Dedifferentiated amniotic fluid mesenchymal stem cell (primary cell): Measurements from ENCODE around the gene MLN.

Experiments used
- DNase-seq: peaks from one replicate; pipeline ENCODE4 v3.0.0-alpha.2; 2016; ENCODE audit errors: extremely low spot score

MLN gene

GRCh38 chr6:33788694-33789549, 14.9 kb downstream of the MLN start, which contains the start of gene LEMD2:
LEMD2 (minus strand) TSS chr6:33789130; CDS start chr6:33789116, 14 bp downstream.
- peak; percentile 91 for DNase-seq

GRCh38 chr6:33787954-33788693, 15.7 kb downstream of the MLN start:
- DNase-seq = peak; percentile 25

GRCh38 chr6:33787346-33787953, 16.4 kb downstream of the MLN start:
- no peak for DNase-seq

- DNase-seq = no peak
Observed at GRCh38 chr6:33786736-33787135, 17.1 kb downstream of the MLN start.

GRCh38 chr6:33785778-33786177, 18.0 kb downstream of the MLN start:
- peak; percentile 28 for DNase-seq

GRCh38 chr6:33784787-33785186, 19.0 kb downstream of the MLN start:
- DNase-seq = no peak

GRCh38 chr6:33783781-33784520, 19.9 kb downstream of the MLN start:
- DNase-seq = no peak

- no peak for DNase-seq
Observed at GRCh38 chr6:33782561-33782960, 21.2 kb downstream of the MLN start.

- no peak for DNase-seq
Observed at GRCh38 chr6:33781131-33781975, 22.4 kb downstream of the MLN start.

GRCh38 chr6:33779895-33780294, 23.9 kb downstream of the MLN start:
- DNase-seq = no peak

GRCh38 chr6:33779290-33779689, 24.5 kb downstream of the MLN start:
- no peak for DNase-seq

GRCh38 chr6:33778444-33779121, 25.2 kb downstream of the MLN start:
- no peak for DNase-seq

- DNase-seq = no peak
Observed at GRCh38 chr6:33777398-33778388, 26.1 kb downstream of the MLN start.

GRCh38 chr6:33776764-33777163, 27.0 kb downstream of the MLN start:
- DNase-seq = no peak

- no peak for DNase-seq
Observed at GRCh38 chr6:33776186-33776585, 27.6 kb downstream of the MLN start.

GRCh38 chr6:33774774-33775173, 29.0 kb downstream of the MLN start:
- DNase-seq = no peak

GRCh38 chr6:33772902-33773472, 30.8 kb downstream of the MLN start:
- no peak for DNase-seq

GRCh38 chr6:33772082-33772830, 31.5 kb downstream of the MLN start:
- DNase-seq = no peak
